ENCODE measurements around the gene SFXN2. TPM values are rescaled to one million over a fixed set of nuclear protein-coding genes. Genes with fewer than 3 reads are reported as not detected.

The SFXN2 gene
- total and polyA plus RNA-seq, 9 donors, result 6.2 to 31.2 (median 15.4) TPM

- intact Hi-C loops (cut with DNase I), result no loop called here
- Histone ChIP-seq H3K36me3 (no peaks in the 10 kb centered on the region), H3K27ac (peak overlapping the region in 1 of 2 donors; percentile 70)
Observed at GRCh38 chr10:102770792-102771191, 56.4 kb downstream of the SFXN2 start.

GRCh38 chr10:102773320-102773719 is 58.9 kb downstream of the SFXN2 start:
- Histone ChIP-seq H3K27me3 (no peaks in the 10 kb centered on the region), H3K4me1 (ENCODE audit: insufficient read depth) (peaks cover 38% of the 10 kb centered on the region), H3K9me3 (no peaks in the 10 kb centered on the region), H3K27ac (no peak overlapping the region), H3K36me3 (no peaks in the 10 kb centered on the region), H3K4me3 (no peak overlapping the region)
- DNase-seq, result no peak
- TF ChIP-seq POLR2A (IDR thresholded peaks at IDR 0.05) (no peak), EP300 (IDR thresholded peaks at IDR 0.05) (no peak)
- 18 to 22% (median 20%) methylated on average over 1 of the region's 1 CpG for WGBS, 3 donors
- intact Hi-C loops (cut with DNase I), result no loop called here

More at GRCh38 chr10:102770792-102771191, 56.4 kb downstream of the SFXN2 start:
- H3K9me3 ChIP-seq, result no peaks in the 10 kb centered on the region
- 9 to 30% (median 23%) methylated on average over 1 of the region's 1 CpG for WGBS, 3 donors
- no peak overlapping the region for H3K4me3 ChIP-seq
- TF ChIP-seq EP300 (IDR thresholded peaks at IDR 0.05) (no peak), CTCF (IDR thresholded peaks at IDR 0.05) (no peak), POLR2A (IDR thresholded peaks at IDR 0.05) (no peak)
- H3K4me1 ChIP-seq (ENCODE audit: insufficient read depth), result peaks cover 41% of the 10 kb centered on the region
- no peaks in the 10 kb centered on the region for H3K27me3 ChIP-seq
- DNase-seq, result peak; percentile 67 to 81 (median 70)

- 59 to 78% (median 74%) methylated on average over 5 of the region's 5 CpGs for WGBS, 3 donors
- TF ChIP-seq EP300 (IDR thresholded peaks at IDR 0.05), result no peak
- TF ChIP-seq CTCF (IDR thresholded peaks at IDR 0.05), result no peak
- TF ChIP-seq POLR2A (IDR thresholded peaks at IDR 0.05), result no peak
- Histone ChIP-seq H3K9me3 (no peaks in the 10 kb centered on the region), H3K27me3 (no peaks in the 10 kb centered on the region), H3K36me3 (no peaks in the 10 kb centered on the region), H3K4me1 (ENCODE audit: insufficient read depth) (peaks cover 39% of the 10 kb centered on the region), H3K4me3 (no peak overlapping the region), H3K27ac (peak overlapping the region; percentile 67 to 89)
- intact Hi-C loops (cut with DNase I), result no loop called here
- DNase-seq, result peak in 2 of 5 donors; percentile 35 to 38
Observed at GRCh38 chr10:102773986-102774385, 59.5 kb downstream of the SFXN2 start.

- peak; percentile 57 to 76 (median 61) for DNase-seq
- H3K9me3 ChIP-seq, result no peaks in the 10 kb centered on the region
- no peaks in the 10 kb centered on the region for H3K27me3 ChIP-seq
- TF ChIP-seq POLR2A (IDR thresholded peaks at IDR 0.05) (no peak), CTCF (IDR thresholded peaks at IDR 0.05) (no peak)
- H3K27ac ChIP-seq, result peak overlapping the region; percentile 67 to 89
- WGBS, 3 donors, result 16 to 25% (median 24%) methylated on average over 16 of the region's 16 CpGs
- H3K4me1 ChIP-seq (ENCODE audit: insufficient read depth), result peaks cover 41% of the 10 kb centered on the region
- intact Hi-C loops (cut with DNase I), result no loop called here
- H3K36me3 ChIP-seq, result no peaks in the 10 kb centered on the region
- peak overlapping the region; percentile 51 for H3K4me3 ChIP-seq
Observed at GRCh38 chr10:102775201-102775934, 60.9 kb downstream of the SFXN2 start.

Data from ovary (tissue), 9 donors.